Endothelial cell of umbilical vein (primary cell): ENCODE data around the gene STK24. TPM values are rescaled to one million over a fixed set of nuclear protein-coding genes. Genes with fewer than 3 reads are reported as not detected.

Experiments
- BruUV-seq: library from RNA; stranded (reverse); fragments of 400-500 nt; replicated peaks from 2 replicates; lab custom pipeline; 2021; lab: Mats Ljungman, UMichigan
- CTCF ChIA-PET: fragments of 300-600, 350-600 bp; sonication (Branson Sonifier 250); formaldehyde crosslinking; loops from one replicate; lab custom pipeline; 2021; ENCODE audit warnings: antibody characterized with exemption, inconsistent platforms; lab: Charles Lee
- POLR2A ChIA-PET: fragments of 300-600, 350-600 bp; sonication (Branson Sonifier 250); formaldehyde crosslinking; loops from one replicate; lab custom pipeline; 2021; ENCODE audit warnings: antibody characterized with exemption, inconsistent platforms; lab: Charles Lee
- DNase-seq: peaks from one replicate; pipeline ENCODE4 v3.0.0-alpha.2; 2011; ENCODE audit warnings: low read depth, low spot score
- FAIRE-seq: peaks from 2 replicates; lab custom pipeline; 2011; peaks lifted over from hg19 to GRCh38; lab: Jason Lieb, UNC
- H2AFZ ChIP-seq: 2 replicates; pipeline ENCODE4 v1.6.0; 2012; ENCODE audit warnings: low read depth, low read length, control low read depth, inconsistent platforms
- H3K27ac ChIP-seq: 2 replicates; pipeline ENCODE4 v1.5.1; 2011; ENCODE audit warnings: low read depth, mild to moderate bottlenecking, control low read depth, low read length, moderate library complexity; ENCODE audit not compliant: insufficient read depth
- H3K27me3 ChIP-seq, 2 experiments: 2 replicates each; pipeline versions ENCODE4 v1.6.0 to v1.6.1; 2011; ENCODE audit warnings: low read length in 2 of 2, mixed read lengths in 1 of 2; ENCODE audit not compliant: control insufficient read depth in 2 of 2, insufficient read depth in 2 of 2
- H3K36me3 ChIP-seq, 2 experiments: 2 replicates in 1 of 2; 3 replicates in 1 of 2; pipeline ENCODE4 v1.5.1; 2011; ENCODE audit warnings: low read length in 2 of 2, mild to moderate bottlenecking in 1 of 2, moderate library complexity in 1 of 2; ENCODE audit not compliant: control insufficient read depth in 2 of 2, insufficient read depth in 2 of 2; ENCODE audit errors: extremely low read depth in 1 of 2
- H3K4me1 ChIP-seq: 3 replicates; pipeline ENCODE4 v1.5.1; 2011; ENCODE audit warnings: mild to moderate bottlenecking, low read length; ENCODE audit not compliant: control insufficient read depth, insufficient read depth; ENCODE audit errors: extremely low read depth
- H3K4me2 ChIP-seq: 2 replicates; pipeline ENCODE4 v1.6.1; 2011; ENCODE audit warnings: low read length, control low read depth, mixed read lengths; ENCODE audit not compliant: insufficient read depth
- H3K4me3 ChIP-seq, 3 experiments: fragments of 200-600 bp in 1 of 3; sonication (generic), shearing (Covaris generic) in 1 of 3; replicated peaks in 1 of 3; 2 replicates each; pipeline ENCODE4 v1.5.1; 2011 to 2016; ENCODE audit warnings: control low read depth in 3 of 3, low read length in 3 of 3, mild to moderate bottlenecking in 2 of 3, inconsistent platforms in 1 of 3, low read depth in 1 of 3, moderate library complexity in 1 of 3; ENCODE audit not compliant: insufficient read depth in 1 of 3
- H3K79me2 ChIP-seq: 2 replicates; pipeline ENCODE4 v1.6.0; 2012; ENCODE audit warnings: low read length, inconsistent platforms; ENCODE audit not compliant: control insufficient read depth, insufficient read depth
- H3K9ac ChIP-seq: replicated peaks from 2 replicates; pipeline ENCODE3; 2011; ENCODE audit warnings: low read length, control low read depth; ENCODE audit not compliant: insufficient read depth; ENCODE audit errors: extremely low read depth
- H3K9me1 ChIP-seq: replicated peaks from 3 replicates; pipeline ENCODE4 v1.6.0; 2011; ENCODE audit warnings: mild to moderate bottlenecking, low read length; ENCODE audit not compliant: control insufficient read depth, insufficient read depth; ENCODE audit errors: extremely low read depth
- H3K9me3 ChIP-seq: replicated peaks from 2 replicates; pipeline ENCODE4 v1.5.1; 2012; ENCODE audit warnings: low read length, inconsistent platforms; ENCODE audit not compliant: control insufficient read depth, insufficient read depth
- H4K20me1 ChIP-seq: replicated peaks from 2 replicates; pipeline ENCODE3; 2011; ENCODE audit warnings: mild to moderate bottlenecking, low read length; ENCODE audit not compliant: control insufficient read depth, insufficient read depth; ENCODE audit errors: extremely low read depth
- EZH2 ChIP-seq: IDR thresholded peaks from 2 replicates; pipeline ENCODE4 v1.6.1; 2012; ENCODE audit warnings: borderline replicate concordance, low read depth, mild to moderate bottlenecking, moderate library complexity, low read length, inconsistent platforms; ENCODE audit not compliant: severe bottlenecking
- GATA2 ChIP-seq: IDR thresholded peaks from 2 replicates; pipeline ENCODE4 v1.7.0; 2011; ENCODE audit warnings: low read depth, mild to moderate bottlenecking, moderate library complexity, mixed read lengths, low read length; ENCODE audit not compliant: insufficient read length, insufficient read depth
- JUN ChIP-seq: IDR thresholded peaks from 2 replicates; pipeline ENCODE4 v1.6.1; 2011; ENCODE audit warnings: borderline replicate concordance, low read depth; ENCODE audit not compliant: insufficient read length, insufficient read depth
- POLR2A ChIP-seq: IDR thresholded peaks from 2 replicates; pipeline ENCODE4 v1.6.1; 2012; ENCODE audit warnings: low read depth, mild to moderate bottlenecking, control low read depth, low read length
- dilution Hi-C: fragments of 300-500 bp; cut with MboI; formaldehyde crosslinking; loops from one replicate; pipeline ENCODE4 v1.15.0; 2019; ENCODE audit warnings: low sequenced_read_pairs; ENCODE audit not compliant: extremely low pct_ligation_motif_present
- intact Hi-C: fragments of 100-400 bp; cut with micrococcal nuclease; formaldehyde crosslinking; loops from one replicate; pipeline ENCODE4 v1.10.0; 2022
- polyA plus RNA-seq, 4 experiments: library from polyadenylated mRNA; depleted of rRNA in 3 of 4; stranded (reverse) in 3 of 4; unstranded in 1 of 4; fragments of >200 nt; gene quantifications; 2 replicates each; pipeline versions ENCODE4 v1.2.1 to v1.2.3, GENCODE V29; 2011 to 2012; ENCODE audit warnings: missing spikeins in 1 of 4
- total RNA-seq: library from RNA; stranded (reverse); gene quantifications from 2 replicates; pipeline ENCODE4 v1.2.3, GENCODE V29; 2021

STK24 gene
- total and polyA plus RNA-seq, 2 donors (not counting 3 experiments of a cell fraction or from before 2014, with no cell fraction given), result 43.3 to 100 TPM

- H3K4me1 ChIP-seq, result no peaks in the 10 kb centered on the region
- ChIA-PET POLR2A (no interaction called here), CTCF (no interaction called here)
- H3K4me2 ChIP-seq, result no peak overlapping the region
- H4K20me1 ChIP-seq, result no peaks in the 10 kb centered on the region
- peaks cover 0 to 2% of the 10 kb centered on the region in 2 experiments for H3K36me3 ChIP-seq
- H3K4me3 ChIP-seq, result no peak overlapping the region
- intact Hi-C loops (no loop called here), dilution Hi-C loops (no loop called here)
- H3K9me1 ChIP-seq, result no peaks in the 10 kb centered on the region
- no peaks in the 10 kb centered on the region for H3K9me3 ChIP-seq
- no peak overlapping the region for H3K9ac ChIP-seq
- H2AFZ ChIP-seq, result no peak overlapping the region
- no peak overlapping the region for H3K27ac ChIP-seq
- no peak for TF ChIP-seq GATA2
- TF ChIP-seq EZH2, result no peak
- DNase-seq (no peak), FAIRE-seq (no peak)
- H3K79me2 ChIP-seq, result no peaks in the 10 kb centered on the region
- no TSS peak for BruUV-seq
- H3K27me3 ChIP-seq, result no peaks in the 10 kb centered on the region
Measured at GRCh38 chr13:98406427-98406826, 170.5 kb downstream of the STK24 start.

- Histone ChIP-seq H3K4me1 (no peaks in the 10 kb centered on the region), H3K4me3 (no peak overlapping the region), H3K9ac (no peak overlapping the region), H3K27me3 (no peaks in the 10 kb centered on the region), H3K9me1 (no peaks in the 10 kb centered on the region), H3K4me2 (no peak overlapping the region), H3K9me3 (no peaks in the 10 kb centered on the region), H2AFZ (no peak overlapping the region), H3K79me2 (no peaks in the 10 kb centered on the region), H3K27ac (no peak overlapping the region), H3K36me3 (peaks cover 0 to 2% of the 10 kb centered on the region in 2 experiments), H4K20me1 (no peaks in the 10 kb centered on the region)
- CTCF ChIA-PET, result no interaction called here
- intact Hi-C loops (no loop called here), dilution Hi-C loops (no loop called here)
- no TSS peak for BruUV-seq
- FAIRE-seq (no peak), DNase-seq (no peak)
- no peak for TF ChIP-seq JUN
- no peak for TF ChIP-seq EZH2
- no peak for TF ChIP-seq POLR2A
- POLR2A ChIA-PET, result no interaction called here
Measured at GRCh38 chr13:98405690-98406344, 171.1 kb downstream of the STK24 start.
